WTC11 (cell line): ENCODE measurements around the gene SLC46A3. TPM values are rescaled to one million over a fixed set of nuclear protein-coding genes. Genes with fewer than 3 reads are reported as not detected.

Experiments used
- ATAC-seq: fragments of 200-7000 bp; cut with Tn5 transposase; 2 replicates; pipeline ENCODE4 v1.10.0; 2021; ENCODE audit warnings: mild to moderate bottlenecking, moderate library complexity
- CTCF ChIA-PET: fragments of 300-600 bp; sonication (Branson Sonifier 250); formaldehyde crosslinking; loops from one replicate; lab custom pipeline; 2021; ENCODE audit warnings: antibody characterized with exemption; lab: Charles Lee
- POLR2A ChIA-PET: fragments of 350-600 bp; sonication (Branson Sonifier 250); formaldehyde crosslinking; loops from one replicate; lab custom pipeline; 2021; ENCODE audit warnings: antibody characterized with exemption; lab: Charles Lee
- DNase-seq: peaks from one replicate; pipeline ENCODE4 v3.0.0; 2021; ENCODE audit warnings: low spot score
- H3K27ac Mint-ChIP-seq: 2 replicates; pipeline ENCODE4 v1.8.0; 2021; ENCODE audit warnings: mixed read lengths
- H3K27me3 Mint-ChIP-seq: 2 replicates; pipeline ENCODE4 v1.8.0; 2021; ENCODE audit warnings: low read depth, mild to moderate bottlenecking, moderate library complexity, mixed read lengths
- H3K36me3 Mint-ChIP-seq: 2 replicates; pipeline ENCODE4 v1.8.0; 2021; ENCODE audit warnings: mixed read lengths
- H3K4me1 Mint-ChIP-seq: 2 replicates; pipeline ENCODE4 v1.8.0; 2022; ENCODE audit warnings: mixed read lengths
- H3K4me3 Mint-ChIP-seq: 2 replicates; pipeline ENCODE4 v1.8.0; 2021; ENCODE audit warnings: mild to moderate bottlenecking, moderate library complexity, mixed read lengths
- H3K9me3 Mint-ChIP-seq: 2 replicates; pipeline ENCODE4 v1.8.0; 2021; ENCODE audit warnings: mixed read lengths
- AR ChIP-seq: fragments of 250-450 bp; sonication (Bioruptor Pico); IDR thresholded peaks from 2 replicates; pipeline ENCODE4 v1.9.0; 2021; ENCODE audit warnings: mild to moderate bottlenecking
- ARID4B ChIP-seq: sonication (generic); formaldehyde crosslinking; IDR thresholded peaks from 2 replicates; pipeline ENCODE4 v1.8.0; 2023; ENCODE audit warnings: missing genetic modification reagents, mild to moderate bottlenecking, borderline replicate concordance
- CBFB ChIP-seq: sonication (generic); formaldehyde crosslinking; IDR thresholded peaks from 2 replicates; pipeline ENCODE4 v1.8.1; 2022; ENCODE audit warnings: mild to moderate bottlenecking, low read depth, missing genetic modification reagents
- CREB1 ChIP-seq: sonication (generic); formaldehyde crosslinking; IDR thresholded peaks from 2 replicates; pipeline ENCODE4 v1.8.0; 2023; ENCODE audit warnings: mild to moderate bottlenecking, missing genetic modification reagents
- GABPB1 ChIP-seq: sonication (generic); formaldehyde crosslinking; IDR thresholded peaks from 2 replicates; pipeline ENCODE4 v1.8.1; 2023; ENCODE audit warnings: mild to moderate bottlenecking, missing genetic modification reagents
- KAT7 ChIP-seq: sonication (generic); formaldehyde crosslinking; IDR thresholded peaks from 2 replicates; pipeline ENCODE4 v1.8.1; 2023; ENCODE audit warnings: missing genetic modification reagents, mild to moderate bottlenecking, borderline replicate concordance
- NFATC4 ChIP-seq: fragments of 250-450 bp; sonication (Bioruptor Pico); IDR thresholded peaks from 2 replicates; pipeline ENCODE4 v1.9.0; 2021; ENCODE audit warnings: mild to moderate bottlenecking
- NFYB ChIP-seq: sonication (generic); formaldehyde crosslinking; conservative IDR thresholded peaks from 2 replicates; pipeline ENCODE4 v1.8.0; 2022; ENCODE audit warnings: low read depth, missing genetic modification reagents
- NR3C1 ChIP-seq: sonication (generic); formaldehyde crosslinking; conservative IDR thresholded peaks from 2 replicates; pipeline ENCODE4 v1.8.1; 2023; ENCODE audit warnings: low read depth, mild to moderate bottlenecking, missing genetic modification reagents
- SMAD3 ChIP-seq: sonication (generic); formaldehyde crosslinking; IDR thresholded peaks from 2 replicates; pipeline ENCODE4 v1.8.0; 2022; ENCODE audit warnings: missing genetic modification reagents, mild to moderate bottlenecking, borderline replicate concordance
- SMAD4 ChIP-seq: sonication (generic); formaldehyde crosslinking; IDR thresholded peaks from 2 replicates; pipeline ENCODE4 v1.8.0; 2022; ENCODE audit warnings: mild to moderate bottlenecking, missing genetic modification reagents
- TEAD4 ChIP-seq: sonication (generic); formaldehyde crosslinking; IDR thresholded peaks from 2 replicates; pipeline ENCODE4 v1.8.0; 2022; ENCODE audit warnings: mild to moderate bottlenecking, missing genetic modification reagents
- ZNF121 ChIP-seq: sonication (generic); formaldehyde crosslinking; IDR thresholded peaks from 2 replicates; pipeline ENCODE4 v1.8.0; 2023; ENCODE audit warnings: missing genetic modification reagents
- ZNF138 ChIP-seq: sonication (generic); formaldehyde crosslinking; conservative IDR thresholded peaks from 2 replicates; pipeline ENCODE4 v1.8.1; 2022; ENCODE audit warnings: mild to moderate bottlenecking, moderate library complexity, missing genetic modification reagents
- ZNF671 ChIP-seq: fragments of 250-450 bp; sonication (Bioruptor Pico); IDR thresholded peaks from 2 replicates; pipeline ENCODE4 v1.8.0; 2021; ENCODE audit warnings: mild to moderate bottlenecking
- total RNA-seq: library from RNA; stranded (reverse); gene quantifications from 3 replicates; pipeline ENCODE4 v1.2.3, GENCODE V29; 2021
- TF ChIP-seq, protein P1 (sequence below): sonication (generic); formaldehyde crosslinking; IDR thresholded peaks from 2 replicates; pipeline ENCODE4 v1.8.1; 2023; ENCODE audit warnings: mild to moderate bottlenecking, missing genetic modification reagents, moderate library complexity
- TF ChIP-seq, protein P2 (sequence below): sonication (generic); formaldehyde crosslinking; IDR thresholded peaks from 2 replicates; pipeline ENCODE4 v1.8.1; 2023; ENCODE audit warnings: mild to moderate bottlenecking, missing genetic modification reagents, moderate library complexity

SLC46A3 gene
- total RNA-seq, 1 experiment from 2014 or later: 0.79 TPM

DNA sequence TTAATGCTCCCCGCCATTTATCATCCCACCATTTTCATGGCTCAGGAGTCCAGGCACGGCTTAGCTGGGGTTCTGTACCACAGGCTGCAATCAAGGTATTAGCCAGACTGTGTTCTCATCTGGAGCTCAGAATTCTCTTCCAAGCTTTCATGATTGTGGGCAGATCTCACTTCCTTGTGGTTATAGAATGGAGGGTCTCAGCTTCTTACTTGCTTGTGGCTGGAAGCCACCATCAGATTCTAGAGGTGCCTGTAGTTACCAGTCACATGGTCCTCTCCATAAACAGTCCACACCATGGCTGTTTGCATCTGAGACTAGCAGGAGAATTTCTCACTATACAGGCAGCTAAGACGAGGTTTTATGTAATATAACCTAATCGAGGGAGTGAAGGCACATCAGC is 45.1 kb upstream of the SLC46A3 start:
- H3K4me3 Mint-ChIP-seq: no peak overlapping the region

GRCh38 chr13:28761586-28761985 is 42.8 kb upstream of the SLC46A3 start:
- ChIA-PET POLR2A (no interaction called here), CTCF (no interaction called here)
- Mint-ChIP-seq H3K36me3 (peaks cover 24% of the 10 kb centered on the region), H3K9me3 (peaks cover 35% of the 10 kb centered on the region), H3K27ac (no peak overlapping the region), H3K4me3 (no peak overlapping the region), H3K4me1 (no peaks in the 10 kb centered on the region), H3K27me3 (no peaks in the 10 kb centered on the region; the same call in 1 of the 2 replicates)
- DNase-seq: no peak
- ATAC-seq: no peak
- TF ChIP-seq KAT7 (CRISPR knock-in tag): no peak

More for the DNA sequence above, 45.1 kb upstream of the SLC46A3 start:
- CTCF ChIA-PET: interaction anchor here (0.9 kb wide), 1 partner anchor 9 kb away, joined by 4 read pairs; no protein-coding TSS in a partner anchor
- peaks cover 22% of the 10 kb centered on the region for H3K9me3 Mint-ChIP-seq
- POLR2A ChIA-PET: no interaction called here
- H3K36me3 Mint-ChIP-seq: peaks cover 19% of the 10 kb centered on the region
- no peak for DNase-seq
- no peak for TF ChIP-seq CREB1 (CRISPR knock-in tag)
- no peak for TF ChIP-seq NFYB
- no peak for TF ChIP-seq AR (CRISPR knock-in tag)
- TF ChIP-seq, protein P1, sequence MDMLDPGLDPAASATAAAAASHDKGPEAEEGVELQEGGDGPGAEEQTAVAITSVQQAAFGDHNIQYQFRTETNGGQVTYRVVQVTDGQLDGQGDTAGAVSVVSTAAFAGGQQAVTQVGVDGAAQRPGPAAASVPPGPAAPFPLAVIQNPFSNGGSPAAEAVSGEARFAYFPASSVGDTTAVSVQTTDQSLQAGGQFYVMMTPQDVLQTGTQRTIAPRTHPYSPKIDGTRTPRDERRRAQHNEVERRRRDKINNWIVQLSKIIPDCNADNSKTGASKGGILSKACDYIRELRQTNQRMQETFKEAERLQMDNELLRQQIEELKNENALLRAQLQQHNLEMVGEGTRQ (CRISPR knock-in tag): no peak
- H3K27ac Mint-ChIP-seq: no peak overlapping the region
- no peaks in the 10 kb centered on the region; the same call in 1 of the 2 replicates for H3K27me3 Mint-ChIP-seq
- ATAC-seq: no peak
- no peaks in the 10 kb centered on the region for H3K4me1 Mint-ChIP-seq

DNA sequence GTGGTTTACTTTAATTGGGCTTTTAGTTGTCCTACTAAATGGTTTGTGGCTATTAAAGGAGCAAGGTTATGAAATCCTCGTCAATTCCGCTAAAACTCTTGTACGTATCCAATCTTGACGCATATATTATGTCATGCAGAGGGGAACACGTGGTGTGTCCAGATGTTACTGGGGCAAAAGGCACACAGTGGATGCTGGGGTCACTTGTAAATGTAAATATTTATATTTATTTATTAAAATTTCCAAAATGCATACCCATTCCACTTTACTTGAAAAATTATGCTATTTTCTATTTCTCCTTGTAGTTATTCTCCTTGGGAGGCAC is 36.7 kb upstream of the SLC46A3 start:
- ATAC-seq (no peak), DNase-seq (no peak)
- Mint-ChIP-seq H3K27ac (no peak overlapping the region), H3K4me1 (peaks cover 34% of the 10 kb centered on the region), H3K27me3 (no peaks in the 10 kb centered on the region; the same call in 1 of the 2 replicates), H3K4me3 (no peak overlapping the region), H3K36me3 (peaks cover 24% of the 10 kb centered on the region), H3K9me3 (peaks cover 38% of the 10 kb centered on the region)
- POLR2A ChIA-PET: no interaction called here
- TF ChIP-seq NR3C1 (CRISPR knock-in tag): no peak
- CTCF ChIA-PET: interaction anchor here (0.5 to 2.7 kb wide), 6 partner anchors 8 to 163 kb away, joined by 3 to 15 read pairs (median 3); no protein-coding TSS in a partner anchor

GRCh38 chr13:28754698-28755545 is 36.2 kb upstream of the SLC46A3 start:
- peak overlapping the region; percentile 66 for H3K27ac Mint-ChIP-seq
- ATAC-seq: peak; percentile 61
- TF ChIP-seq NFATC4 (no peak), ZNF138 (CRISPR knock-in tag) (no peak), CBFB (CRISPR knock-in tag) (0 out of 2 replicates have a peak, but pooled peaks have one; percentile 47), SMAD3 (CRISPR knock-in tag) (no peak), ZNF121 (no peak)
- H3K9me3 Mint-ChIP-seq: peaks cover 35% of the 10 kb centered on the region
- POLR2A ChIA-PET: no interaction called here
- peaks cover 34% of the 10 kb centered on the region for H3K4me1 Mint-ChIP-seq
- no peak overlapping the region for H3K4me3 Mint-ChIP-seq
- H3K36me3 Mint-ChIP-seq: peaks cover 23% of the 10 kb centered on the region
- CTCF ChIA-PET: interaction anchor here (0.5 to 2.7 kb wide), 8 partner anchors 9 to 163 kb away, joined by 3 to 15 read pairs (median 3); no protein-coding TSS in a partner anchor
- H3K27me3 Mint-ChIP-seq: no peaks in the 10 kb centered on the region; the same call in 1 of the 2 replicates
- DNase-seq: peak; percentile 60

GRCh38 chr13:28753946-28754345 is 35.2 kb upstream of the SLC46A3 start:
- Mint-ChIP-seq H3K27ac (peak overlapping the region; percentile 64; the same call in 1 of the 2 replicates), H3K4me1 (peaks cover 34% of the 10 kb centered on the region), H3K4me3 (no peak overlapping the region), H3K36me3 (peaks cover 18% of the 10 kb centered on the region), H3K27me3 (no peaks in the 10 kb centered on the region), H3K9me3 (peaks cover 35% of the 10 kb centered on the region)
- ATAC-seq (no peak), DNase-seq (no peak)
- ChIA-PET POLR2A (no interaction called here), CTCF (interaction anchor here (1.0 to 2.7 kb wide), 3 partner anchors 10 to 44 kb away, joined by 3 to 15 read pairs (median 4); no protein-coding TSS in a partner anchor)
- TF ChIP-seq TEAD4 (CRISPR knock-in tag) (no peak), ARID4B (CRISPR knock-in tag) (no peak), SMAD4 (CRISPR knock-in tag) (no peak), ZNF671 (CRISPR knock-in tag) (no peak), GABPB1 (no peak), ZNF138 (CRISPR knock-in tag) (no peak)
- TF ChIP-seq, protein P2, sequence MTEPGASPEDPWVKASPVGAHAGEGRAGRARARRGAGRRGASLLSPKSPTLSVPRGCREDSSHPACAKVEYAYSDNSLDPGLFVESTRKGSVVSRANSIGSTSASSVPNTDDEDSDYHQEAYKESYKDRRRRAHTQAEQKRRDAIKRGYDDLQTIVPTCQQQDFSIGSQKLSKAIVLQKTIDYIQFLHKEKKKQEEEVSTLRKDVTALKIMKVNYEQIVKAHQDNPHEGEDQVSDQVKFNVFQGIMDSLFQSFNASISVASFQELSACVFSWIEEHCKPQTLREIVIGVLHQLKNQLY (CRISPR knock-in tag): no peak
